GM19452 (cell line): ENCODE measurements around the gene GPRC5B.

Source experiments
- ATAC-seq: cut with Tn5 transposase; IDR thresholded peaks from one replicate; pipeline ENCODE4 v1.9.1; 2021; ENCODE audit not compliant: unreplicated experiment

GPRC5B gene

GRCh38 chr16:19898924-19899604 lies 14.4 kb upstream of the GPRC5B start:
- ATAC-seq, result no peak

- no peak for ATAC-seq
These were observed 13.5 kb upstream of the GPRC5B start for GRCh38 chr16:19898166-19898565.

GRCh38 chr16:19896951-19897350 lies 12.3 kb upstream of the GPRC5B start:
- no peak for ATAC-seq

- no peak for ATAC-seq
These were observed 9.9 kb upstream of the GPRC5B start for GRCh38 chr16:19894586-19894985.

- ATAC-seq, result no peak
These were observed 8.3 kb upstream of the GPRC5B start for GRCh38 chr16:19892902-19893301.

- ATAC-seq, result no peak
These were observed 6.3 kb upstream of the GPRC5B start for GRCh38 chr16:19890901-19891300.

GRCh38 chr16:19888834-19889233 lies 4.2 kb upstream of the GPRC5B start:
- no peak for ATAC-seq

GRCh38 chr16:19886073-19886941 lies 1.7 kb upstream of the GPRC5B start:
- no peak for ATAC-seq

GRCh38 chr16:19885451-19886072 lies 914 bp upstream of the GPRC5B start:
- ATAC-seq, result no peak

GRCh38 chr16:19883966-19884485 lies 622 bp downstream of the GPRC5B start:
- no peak for ATAC-seq

- no peak for ATAC-seq
These were observed 1.2 kb downstream of the GPRC5B start for GRCh38 chr16:19883296-19883965.

GRCh38 chr16:19882646-19883045 lies 2.0 kb downstream of the GPRC5B start:
- no peak for ATAC-seq

- no peak for ATAC-seq
These were observed 2.5 kb downstream of the GPRC5B start for GRCh38 chr16:19882186-19882585.

- ATAC-seq, result no peak
These were observed 2.9 kb downstream of the GPRC5B start for GRCh38 chr16:19881783-19882182.

- no peak for ATAC-seq
These were observed 3.6 kb downstream of the GPRC5B start for GRCh38 chr16:19881028-19881427.

GRCh38 chr16:19879241-19879792 lies 5.3 kb downstream of the GPRC5B start:
- no peak for ATAC-seq

- ATAC-seq, result no peak
These were observed 5.9 kb downstream of the GPRC5B start for GRCh38 chr16:19878757-19879156.

GRCh38 chr16:19876501-19877059 lies 8.1 kb downstream of the GPRC5B start:
- ATAC-seq, result no peak

GRCh38 chr16:19875900-19876299 lies 8.7 kb downstream of the GPRC5B start:
- no peak for ATAC-seq

GRCh38 chr16:19874851-19875546 lies 9.6 kb downstream of the GPRC5B start:
- no peak for ATAC-seq
